22Rv1 (cell line): ENCODE data around the gene MROH2A.

Experiments
- H3K27ac ChIP-seq: fragments of 450-650 bp; 2 replicates; pipeline ENCODE4 v1.5.1; 2017
- CTCF ChIP-seq: fragments of 450-650 bp; IDR thresholded peaks from 2 replicates; pipeline ENCODE4 v1.5.1; 2017; ENCODE audit warnings: mild to moderate bottlenecking
- ZFX ChIP-seq: fragments of 450-650 bp; IDR thresholded peaks from 2 replicates; pipeline ENCODE4 v1.6.1; 2017; ENCODE audit warnings: antibody characterized with exemption, borderline replicate concordance

The MROH2A gene

GRCh38 chr2:233803292-233803911 is 25.3 kb downstream of the MROH2A start:
- no peak for TF ChIP-seq CTCF
- H3K27ac ChIP-seq, result no peak overlapping the region

GRCh38 chr2:233803994-233804393 is 25.9 kb downstream of the MROH2A start:
- no peak overlapping the region for H3K27ac ChIP-seq
- TF ChIP-seq ZFX, result no peak
- TF ChIP-seq CTCF, result no peak

- TF ChIP-seq CTCF (peak; percentile 9; the same call in 1 of the 2 replicates), ZFX (no peak)
- H3K27ac ChIP-seq, result no peak overlapping the region
Observed at GRCh38 chr2:233807215-233807865, 29.2 kb downstream of the MROH2A start.

GRCh38 chr2:233807966-233808935 is 30.1 kb downstream of the MROH2A start:
- H3K27ac ChIP-seq, result no peak overlapping the region
- TF ChIP-seq CTCF (no peak), ZFX (no peak)

- TF ChIP-seq CTCF (no peak), ZFX (no peak)
- no peak overlapping the region for H3K27ac ChIP-seq
Observed at GRCh38 chr2:233810385-233810784, 32.3 kb downstream of the MROH2A start.

GRCh38 chr2:233811087-233811486 is 33.0 kb downstream of the MROH2A start:
- H3K27ac ChIP-seq, result no peak overlapping the region
- no peak for TF ChIP-seq ZFX
- no peak for TF ChIP-seq CTCF
